Activated naive CD8-positive, alpha-beta T cell treated with anti-CD3 and anti-CD28 coated beads for 36 hours (primary cell): ENCODE results near the gene TM4SF4. TPM values are rescaled to one million over a fixed set of nuclear protein-coding genes. Genes with fewer than 3 reads are reported as not detected.

Experiments
- DNase-seq: peaks from one replicate; pipeline ENCODE4 v3.0.0; 2021
- H3K27ac Mint-ChIP-seq: one replicate; pipeline ENCODE4 v1.8.0; 2022; ENCODE audit warnings: mild to moderate bottlenecking, moderate library complexity, mixed read lengths
- H3K27me3 Mint-ChIP-seq: one replicate; pipeline ENCODE4 v1.8.0; 2022; ENCODE audit warnings: mild to moderate bottlenecking, mixed read lengths
- H3K36me3 Mint-ChIP-seq: one replicate; pipeline ENCODE4 v1.8.0; 2021; ENCODE audit warnings: mild to moderate bottlenecking, mixed read lengths
- H3K4me1 Mint-ChIP-seq: one replicate; pipeline ENCODE4 v1.8.0; 2021; ENCODE audit warnings: mixed read lengths
- H3K4me3 Mint-ChIP-seq: one replicate; pipeline ENCODE4 v1.8.0; 2022; ENCODE audit warnings: mild to moderate bottlenecking, moderate library complexity, mixed read lengths
- H3K9me3 Mint-ChIP-seq: one replicate; pipeline ENCODE4 v1.8.0; 2022; ENCODE audit warnings: mixed read lengths
- total RNA-seq, 2 experiments: library from RNA; stranded (reverse); gene quantifications; one replicate each; pipeline ENCODE4 v1.2.3, GENCODE V29; 2021

The TM4SF4 gene
- total RNA-seq, 2 experiments from 2014 or later = not detected

DNA sequence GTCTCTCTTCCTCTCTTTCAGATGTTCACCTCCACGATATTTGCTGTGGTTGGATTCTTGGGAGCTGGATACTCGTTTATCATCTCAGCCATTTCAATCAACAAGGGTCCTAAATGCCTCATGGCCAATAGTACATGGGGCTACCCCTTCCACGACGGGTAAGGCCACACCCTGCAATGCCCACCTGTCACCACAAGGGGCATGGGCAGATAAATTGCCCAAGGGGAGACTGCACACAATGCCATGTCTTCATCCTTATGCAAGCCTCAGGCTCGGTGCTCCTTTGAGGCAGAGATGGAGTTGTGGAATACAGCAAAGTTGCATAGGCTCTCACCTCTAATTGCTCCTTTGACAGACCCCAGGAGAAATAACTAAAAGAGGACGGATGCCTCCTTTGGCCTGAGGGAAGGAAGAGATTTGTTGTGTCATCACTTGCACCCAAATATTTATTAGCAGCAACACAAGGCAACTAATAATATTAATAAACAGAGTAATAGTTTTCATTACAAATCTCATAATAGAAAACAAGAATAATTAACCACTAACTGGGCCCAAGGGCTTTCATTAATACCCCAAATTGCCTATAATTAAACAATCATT lies 13.2 kb downstream of the TM4SF4 start:
- DNase-seq = peak; percentile 23
- H3K36me3 Mint-ChIP-seq = no peaks in the 10 kb centered on the region
- H3K27ac Mint-ChIP-seq = no peak overlapping the region
- H3K4me1 Mint-ChIP-seq = no peaks in the 10 kb centered on the region
- H3K4me3 Mint-ChIP-seq = no peak overlapping the region
- peaks cover 9% of the 10 kb centered on the region for H3K27me3 Mint-ChIP-seq
- H3K9me3 Mint-ChIP-seq = no peaks in the 10 kb centered on the region

DNA sequence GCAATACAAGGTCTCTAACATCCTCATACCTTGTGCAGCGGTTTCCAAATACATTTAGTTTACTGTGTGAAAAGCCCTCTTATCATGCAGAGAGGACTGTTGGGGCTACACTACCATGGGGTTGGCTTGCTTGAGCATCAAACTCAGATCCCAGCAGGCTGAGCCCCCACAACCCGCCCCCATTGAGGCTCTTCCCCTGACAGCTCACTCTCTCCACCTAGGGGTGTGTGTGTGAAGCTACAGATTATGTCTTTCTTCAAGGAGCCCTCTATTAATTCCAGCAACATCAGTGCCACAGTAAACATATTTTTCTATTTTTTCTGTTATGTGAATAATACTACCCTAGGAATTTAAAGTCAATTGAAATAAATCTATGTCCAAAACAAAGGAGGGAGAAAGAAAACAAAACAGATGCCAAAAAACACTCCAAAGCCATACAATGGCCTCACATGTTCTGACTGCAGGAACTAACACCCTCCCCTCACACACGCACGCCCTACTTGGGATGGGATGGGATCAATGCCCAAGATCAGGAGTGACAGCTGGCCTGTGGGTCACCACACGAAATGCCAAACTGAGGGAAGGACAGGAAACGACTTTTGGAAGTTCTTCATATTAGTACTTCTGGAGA lies 14.7 kb downstream of the TM4SF4 start:
- Mint-ChIP-seq H3K4me1 (no peaks in the 10 kb centered on the region), H3K9me3 (no peaks in the 10 kb centered on the region), H3K36me3 (no peaks in the 10 kb centered on the region), H3K27me3 (peaks cover 17% of the 10 kb centered on the region), H3K4me3 (no peak overlapping the region), H3K27ac (no peak overlapping the region)
- no peak for DNase-seq

DNA sequence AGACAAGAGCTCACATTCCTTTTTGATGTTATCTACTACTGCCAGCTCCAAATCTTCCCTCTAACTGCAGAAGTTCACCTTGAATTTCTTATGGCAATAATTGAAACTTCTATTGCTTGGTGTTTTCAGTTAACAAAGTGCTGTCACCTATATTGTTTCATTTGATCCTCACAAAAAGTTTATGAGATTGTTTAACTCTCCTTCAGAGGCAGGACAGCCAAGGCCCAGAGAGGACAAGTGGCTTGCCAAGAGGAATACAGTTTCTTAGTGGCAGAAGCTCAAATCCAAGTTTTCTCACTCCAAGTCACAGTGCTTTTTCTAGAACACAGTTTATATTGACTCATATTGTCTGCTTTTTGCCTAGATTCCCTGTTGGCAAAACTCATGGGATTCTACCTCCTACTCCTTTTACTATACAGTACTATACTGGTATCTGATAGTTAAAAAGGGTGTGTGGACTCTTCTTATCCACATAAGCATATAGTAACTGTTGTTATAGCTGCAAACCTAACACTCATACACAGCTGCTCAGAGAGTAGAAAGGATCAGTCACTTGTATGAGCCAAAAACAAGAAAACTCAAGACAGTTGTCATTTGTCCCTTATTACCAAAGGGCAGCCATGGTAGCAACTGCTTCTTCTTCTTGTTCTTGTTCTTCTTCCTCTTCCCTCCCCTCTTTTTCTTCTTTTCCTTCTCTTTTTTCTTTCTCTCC lies 15.9 kb downstream of the TM4SF4 start:
- Mint-ChIP-seq H3K36me3 (no peaks in the 10 kb centered on the region), H3K27ac (no peak overlapping the region), H3K27me3 (peaks cover 24% of the 10 kb centered on the region), H3K9me3 (no peaks in the 10 kb centered on the region), H3K4me3 (no peak overlapping the region), H3K4me1 (no peaks in the 10 kb centered on the region)
- no peak for DNase-seq

DNA sequence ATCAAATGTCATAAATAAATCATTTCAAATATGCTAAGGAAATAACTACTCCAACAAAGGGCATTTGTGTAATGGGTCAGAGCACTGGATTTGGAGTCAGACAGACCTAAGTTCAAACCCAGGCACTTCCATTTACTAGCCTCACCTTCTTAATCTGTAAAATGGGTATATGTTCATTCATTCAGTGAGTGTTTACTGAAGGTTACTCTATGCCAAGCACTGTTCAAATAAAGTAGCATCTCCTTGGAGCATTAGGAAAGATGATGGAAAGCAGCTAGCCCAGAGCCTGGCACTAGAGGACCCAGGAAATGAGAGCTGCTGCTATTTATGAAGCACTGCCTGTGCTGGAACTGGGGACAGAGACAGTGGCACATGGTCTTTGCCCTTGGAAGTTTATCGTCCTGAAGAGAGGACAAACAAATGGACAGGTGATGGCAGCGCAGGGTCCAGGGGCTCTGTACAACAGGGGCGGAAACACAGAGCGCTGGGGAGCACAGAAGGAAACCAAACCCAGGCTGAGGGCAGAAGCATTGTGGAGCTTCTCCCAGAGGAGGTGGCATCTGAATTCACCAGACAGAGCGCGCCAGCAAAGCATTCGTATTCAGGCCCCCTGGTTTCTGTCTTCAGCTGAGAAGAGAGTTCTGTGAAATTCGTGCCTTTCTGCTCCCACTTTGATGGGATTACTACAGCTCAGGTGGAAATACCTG lies 19.0 kb downstream of the TM4SF4 start:
- no peak overlapping the region for H3K27ac Mint-ChIP-seq
- H3K4me3 Mint-ChIP-seq = no peak overlapping the region
- H3K36me3 Mint-ChIP-seq = no peaks in the 10 kb centered on the region
- H3K4me1 Mint-ChIP-seq = no peaks in the 10 kb centered on the region
- H3K9me3 Mint-ChIP-seq = no peaks in the 10 kb centered on the region
- DNase-seq = no peak
- peaks cover 24% of the 10 kb centered on the region for H3K27me3 Mint-ChIP-seq

DNA sequence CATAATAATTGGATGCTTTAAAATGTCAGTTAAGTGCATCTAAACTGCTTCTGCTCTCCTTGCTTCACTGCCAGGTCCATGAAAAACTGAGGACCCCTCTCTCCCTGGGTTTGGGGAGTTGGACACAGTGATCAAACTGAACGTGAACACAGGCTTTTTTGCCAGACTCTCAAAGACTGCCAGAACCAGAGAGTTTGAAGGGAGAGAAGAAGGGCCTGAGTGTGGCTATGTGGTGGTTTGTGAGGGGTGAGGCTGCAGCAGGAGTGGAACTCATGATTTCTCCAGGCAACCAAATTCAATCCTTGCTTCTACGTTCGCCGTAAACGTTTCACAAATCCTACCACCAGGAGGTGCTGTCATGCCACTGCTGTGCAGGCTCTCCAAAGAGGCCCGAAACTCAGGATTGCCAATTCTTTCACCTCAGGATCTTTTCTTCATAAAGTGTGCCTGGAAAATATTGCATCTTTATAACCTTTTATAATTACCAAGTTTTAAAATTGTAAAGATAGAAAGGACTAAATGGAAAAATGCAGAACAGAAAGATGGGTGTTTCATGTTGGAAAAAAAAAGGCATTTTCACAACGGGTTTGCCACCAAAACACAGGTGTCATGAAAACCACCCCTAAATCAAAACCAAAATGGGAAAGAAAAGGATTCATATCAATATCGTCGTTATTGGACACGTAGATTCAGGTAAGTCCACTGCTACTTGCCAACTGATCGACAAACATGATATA lies 19.7 kb downstream of the TM4SF4 start:
- DNase-seq = peak; percentile 18

DNA sequence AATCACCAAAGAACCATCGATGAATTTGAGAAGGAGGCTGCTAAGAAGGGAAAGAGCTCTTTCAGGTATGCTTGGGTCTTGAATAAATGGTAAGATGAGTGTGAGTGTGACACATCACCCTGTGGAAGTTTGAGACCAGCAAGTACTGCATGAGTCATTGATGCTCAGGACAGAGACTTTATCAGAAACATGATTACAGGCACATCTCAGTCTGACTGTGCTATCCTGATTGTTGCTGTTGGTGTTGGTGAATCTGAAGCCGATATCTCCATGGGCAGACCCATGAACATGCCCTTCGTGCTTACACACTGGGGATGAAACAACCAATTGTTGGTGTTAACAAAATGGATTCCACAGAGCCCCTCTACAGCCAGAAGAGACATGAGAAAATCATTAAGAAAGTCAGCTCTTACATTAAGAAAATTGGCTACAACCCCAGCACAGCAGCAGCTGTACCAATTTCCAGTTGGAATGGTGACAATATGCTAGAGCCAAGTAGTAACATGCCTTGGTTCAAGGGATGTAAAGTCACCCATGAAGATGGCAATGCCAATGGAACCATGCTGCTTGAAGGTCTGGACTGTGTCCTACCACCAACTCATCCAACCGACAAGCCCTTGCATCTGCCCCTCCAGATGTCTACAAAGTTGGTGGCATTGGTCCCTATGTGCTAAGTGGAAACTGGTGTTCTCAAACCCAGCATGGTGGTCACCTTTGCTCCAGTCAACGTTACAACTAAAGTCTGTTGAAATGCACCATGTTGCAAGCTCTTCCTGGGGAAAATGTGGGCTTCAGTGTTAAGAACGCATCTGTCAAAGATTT lies 20.5 kb downstream of the TM4SF4 start:
- Mint-ChIP-seq H3K27ac (no peak overlapping the region), H3K4me3 (no peak overlapping the region), H3K27me3 (peaks cover 26% of the 10 kb centered on the region), H3K36me3 (no peaks in the 10 kb centered on the region), H3K4me1 (no peaks in the 10 kb centered on the region), H3K9me3 (no peaks in the 10 kb centered on the region)
- DNase-seq = no peak

More for the DNA sequence above, 19.7 kb downstream of the TM4SF4 start:
- Mint-ChIP-seq H3K4me1 (no peaks in the 10 kb centered on the region), H3K27me3 (peaks cover 27% of the 10 kb centered on the region), H3K36me3 (no peaks in the 10 kb centered on the region), H3K9me3 (no peaks in the 10 kb centered on the region), H3K27ac (no peak overlapping the region), H3K4me3 (no peak overlapping the region)

DNA sequence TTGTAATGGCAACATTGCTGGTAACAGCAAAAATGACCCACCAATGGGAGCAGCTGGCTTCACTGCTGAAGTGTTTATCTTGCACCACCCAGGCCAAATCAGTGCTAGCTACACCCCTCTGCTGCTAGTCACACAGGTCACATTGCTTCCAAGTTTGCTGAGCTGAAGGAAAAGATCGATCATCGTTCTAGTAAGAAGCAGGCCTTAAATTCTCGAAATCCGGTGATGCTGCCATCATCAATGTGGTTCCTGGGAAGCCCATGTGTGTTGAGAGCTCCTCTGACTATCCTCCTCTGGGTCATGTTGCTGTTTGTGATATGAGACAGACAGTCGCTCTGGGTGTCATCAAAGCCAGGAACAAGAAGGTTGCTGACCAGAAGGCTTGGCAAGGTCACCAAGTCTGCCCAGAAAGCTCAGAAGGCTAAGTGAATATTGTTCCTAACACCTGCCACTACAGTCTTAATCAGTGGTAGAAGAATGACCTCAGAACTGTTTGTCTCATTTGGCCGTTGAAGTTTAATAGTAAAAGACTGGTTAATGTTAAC lies 21.2 kb downstream of the TM4SF4 start:
- Mint-ChIP-seq H3K4me3 (no peak overlapping the region), H3K9me3 (no peaks in the 10 kb centered on the region), H3K36me3 (no peaks in the 10 kb centered on the region), H3K27me3 (peaks cover 23% of the 10 kb centered on the region), H3K27ac (no peak overlapping the region), H3K4me1 (no peaks in the 10 kb centered on the region)
- DNase-seq = no peak

DNA sequence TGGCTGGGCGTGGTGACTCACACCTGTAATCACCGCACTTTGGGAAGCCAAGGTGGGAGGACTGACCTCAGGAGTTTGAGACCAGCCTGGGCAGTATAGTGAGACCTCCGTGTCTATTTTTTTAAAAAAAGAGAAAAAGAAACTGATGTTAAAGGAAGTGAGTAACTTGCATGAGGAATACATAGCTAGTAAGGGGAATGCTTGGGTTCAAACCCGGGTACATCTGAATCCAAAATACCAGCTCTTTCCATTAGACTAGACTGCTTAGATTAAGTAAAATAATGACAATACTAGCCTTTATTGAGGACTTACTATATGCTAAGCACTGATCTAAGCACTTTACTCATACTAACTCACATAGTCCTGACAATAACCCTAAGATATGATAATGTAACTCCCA lies 22.4 kb downstream of the TM4SF4 start:
- Mint-ChIP-seq H3K4me3 (no peak overlapping the region), H3K27me3 (peaks cover 22% of the 10 kb centered on the region), H3K36me3 (no peaks in the 10 kb centered on the region), H3K4me1 (no peaks in the 10 kb centered on the region), H3K27ac (no peak overlapping the region), H3K9me3 (no peaks in the 10 kb centered on the region)
- no peak for DNase-seq

DNA sequence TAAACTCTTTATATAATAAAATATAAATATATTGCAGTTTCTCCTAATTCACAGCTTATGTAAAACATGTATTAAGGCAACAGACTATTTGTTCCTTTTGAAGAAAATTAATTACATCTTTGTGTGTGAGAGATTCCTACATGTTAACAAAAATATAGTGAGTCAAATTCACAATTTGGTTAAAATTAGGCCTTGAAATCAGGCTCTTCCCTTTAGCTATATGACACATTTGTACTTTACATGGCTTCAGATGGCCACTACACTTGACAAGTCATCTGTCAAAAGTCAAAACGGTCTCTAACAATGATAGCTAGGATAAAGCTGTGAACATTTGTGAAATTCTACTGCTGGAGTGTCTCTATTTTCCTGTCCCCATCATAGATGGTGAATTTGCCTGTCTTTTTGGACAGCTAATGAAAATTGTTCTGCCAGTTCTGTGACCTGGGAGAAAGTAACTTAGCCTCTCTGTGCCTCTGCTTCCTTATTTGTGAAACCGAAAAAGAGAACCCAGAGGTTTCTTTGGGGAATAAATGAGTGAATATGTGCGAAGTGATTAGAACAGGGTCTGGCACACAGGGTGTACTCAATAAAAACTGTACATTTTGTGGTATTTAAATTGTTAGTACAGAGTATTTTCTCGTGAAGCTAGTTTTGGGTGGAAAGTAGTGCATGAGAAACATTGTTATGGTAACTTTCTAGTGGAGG lies 23.6 kb downstream of the TM4SF4 start:
- no peak for DNase-seq
- Mint-ChIP-seq H3K27ac (no peak overlapping the region), H3K36me3 (no peaks in the 10 kb centered on the region), H3K27me3 (peaks cover 22% of the 10 kb centered on the region), H3K4me3 (no peak overlapping the region), H3K9me3 (no peaks in the 10 kb centered on the region), H3K4me1 (no peaks in the 10 kb centered on the region)

DNA sequence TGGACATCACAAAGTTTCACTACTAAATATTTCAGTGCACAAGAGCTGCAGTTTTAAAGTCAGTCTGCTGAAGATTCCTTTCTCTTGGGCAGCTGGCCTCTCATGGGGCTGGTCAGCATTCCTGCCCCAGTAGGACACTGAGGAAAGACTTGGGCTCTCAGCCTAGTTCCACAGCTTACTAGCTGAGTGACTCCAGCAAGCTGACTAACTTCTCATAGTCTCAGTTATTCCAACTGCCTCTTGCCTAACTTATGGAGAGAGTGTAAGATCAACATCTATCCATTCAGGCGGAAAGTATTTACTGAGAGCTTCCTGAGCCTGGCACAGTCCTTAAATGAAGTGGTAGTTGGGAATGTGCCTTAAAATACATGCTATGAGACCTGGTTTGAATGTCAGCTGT lies 27.0 kb downstream of the TM4SF4 start:
- no peak for DNase-seq
- Mint-ChIP-seq H3K27me3 (peaks cover 22% of the 10 kb centered on the region), H3K36me3 (no peaks in the 10 kb centered on the region), H3K9me3 (no peaks in the 10 kb centered on the region), H3K4me3 (no peak overlapping the region), H3K4me1 (no peaks in the 10 kb centered on the region), H3K27ac (no peak overlapping the region)

DNA sequence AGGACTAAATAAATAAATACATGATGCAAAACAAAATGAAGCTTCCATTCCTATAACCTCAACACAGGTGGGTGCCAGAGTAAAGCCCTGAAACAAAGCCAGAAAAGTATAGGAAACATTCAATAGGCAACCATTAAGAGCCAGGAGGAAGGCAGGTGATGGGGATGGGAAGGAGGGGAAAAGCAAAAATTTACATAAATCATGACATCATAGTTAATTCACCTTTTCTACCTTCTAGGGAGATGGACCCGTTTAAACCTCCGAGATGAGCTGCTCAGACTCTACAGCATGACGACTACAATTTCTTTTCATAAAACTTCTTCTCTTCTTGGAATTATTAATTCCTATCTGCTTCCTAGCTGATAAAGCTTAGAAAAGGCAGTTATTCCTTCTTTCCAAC lies 27.9 kb downstream of the TM4SF4 start:
- Mint-ChIP-seq H3K4me1 (no peaks in the 10 kb centered on the region), H3K36me3 (no peaks in the 10 kb centered on the region), H3K4me3 (no peak overlapping the region), H3K27ac (no peak overlapping the region), H3K9me3 (no peaks in the 10 kb centered on the region), H3K27me3 (peaks cover 25% of the 10 kb centered on the region)
- DNase-seq = no peak

DNA sequence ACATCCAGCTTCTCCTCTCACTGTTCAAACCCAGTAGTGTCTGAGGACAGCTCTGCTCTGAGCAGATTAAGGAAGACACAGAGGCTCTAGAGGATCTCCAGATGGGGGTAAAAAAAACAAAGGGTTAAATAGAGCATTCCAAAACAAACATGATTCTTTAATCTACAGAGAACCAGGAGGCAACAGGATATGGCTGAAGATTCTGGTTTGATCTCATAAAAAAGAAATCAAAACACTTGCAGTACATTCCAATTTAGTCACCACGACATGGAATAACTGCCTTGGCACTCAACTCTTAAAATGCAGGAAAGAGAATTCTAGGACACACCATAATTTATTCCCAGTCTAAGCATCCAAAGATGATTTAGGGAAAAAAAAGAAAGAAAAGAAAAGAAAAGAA lies 32.0 kb downstream of the TM4SF4 start:
- Mint-ChIP-seq H3K9me3 (no peaks in the 10 kb centered on the region), H3K27ac (no peak overlapping the region), H3K36me3 (no peaks in the 10 kb centered on the region), H3K4me1 (no peaks in the 10 kb centered on the region), H3K27me3 (peaks cover 36% of the 10 kb centered on the region), H3K4me3 (no peak overlapping the region)
- no peak for DNase-seq

DNA sequence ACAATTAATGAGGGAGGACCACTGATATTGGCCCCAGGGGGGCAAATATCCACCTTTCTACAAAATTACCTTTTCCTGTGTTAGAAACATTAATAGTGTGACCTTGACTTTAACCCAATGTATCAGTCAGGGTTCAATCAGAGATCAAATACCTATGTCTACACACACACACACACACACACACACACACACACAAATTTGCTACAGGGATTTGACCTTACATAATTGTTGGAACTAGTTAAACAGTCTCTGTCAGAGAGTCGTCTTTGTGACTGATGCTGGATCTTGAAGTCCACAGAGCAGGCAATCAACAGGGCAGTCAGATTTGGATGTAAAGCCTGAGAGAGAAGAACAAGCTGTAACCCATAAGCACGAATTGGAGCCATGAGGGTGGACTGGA lies 32.5 kb downstream of the TM4SF4 start:
- no peak for DNase-seq
- Mint-ChIP-seq H3K9me3 (no peaks in the 10 kb centered on the region), H3K36me3 (no peaks in the 10 kb centered on the region), H3K27ac (no peak overlapping the region), H3K4me3 (no peak overlapping the region), H3K27me3 (peaks cover 36% of the 10 kb centered on the region), H3K4me1 (no peaks in the 10 kb centered on the region)
